HG03521 (cell line): ENCODE data around the gene KRTAP6-3.

Source experiments
- ATAC-seq: cut with Tn5 transposase; IDR thresholded peaks from one replicate; pipeline ENCODE4 v1.9.1; 2021; ENCODE audit warnings: mild to moderate bottlenecking, moderate library complexity; ENCODE audit not compliant: unreplicated experiment

KRTAP6-3 gene, protein sequence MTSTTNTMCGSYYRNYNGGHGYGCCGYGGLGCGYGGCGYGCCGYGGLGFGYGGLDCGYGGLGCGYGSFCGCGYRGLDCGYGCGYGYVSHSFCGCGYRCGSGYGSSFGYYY

DNA sequence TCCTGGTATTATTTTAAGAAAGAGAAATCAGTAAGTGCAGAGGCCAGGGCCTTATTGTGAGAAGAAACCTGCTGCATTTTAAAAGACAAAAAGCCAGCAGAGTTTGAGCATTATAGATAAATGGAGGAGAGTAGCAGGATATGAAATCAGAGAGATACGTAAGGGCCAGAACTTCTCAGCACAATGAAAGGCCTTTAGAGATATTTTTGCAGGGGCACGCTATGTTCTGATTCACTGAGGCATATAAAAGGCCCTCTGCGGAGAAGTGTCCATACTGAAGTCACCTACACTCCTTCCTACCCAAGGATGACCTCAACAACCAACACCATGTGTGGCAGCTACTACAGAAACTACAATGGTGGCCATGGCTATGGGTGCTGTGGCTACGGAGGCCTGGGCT is at the start of gene KRTAP6-3:
Gene KRTAP6-3, plus strand, starts transcription at position 301 of the 400 bp plus-strand sequence. Its CDS starts 6 bp downstream, at position 307.
- ATAC-seq = no peak

DNA sequence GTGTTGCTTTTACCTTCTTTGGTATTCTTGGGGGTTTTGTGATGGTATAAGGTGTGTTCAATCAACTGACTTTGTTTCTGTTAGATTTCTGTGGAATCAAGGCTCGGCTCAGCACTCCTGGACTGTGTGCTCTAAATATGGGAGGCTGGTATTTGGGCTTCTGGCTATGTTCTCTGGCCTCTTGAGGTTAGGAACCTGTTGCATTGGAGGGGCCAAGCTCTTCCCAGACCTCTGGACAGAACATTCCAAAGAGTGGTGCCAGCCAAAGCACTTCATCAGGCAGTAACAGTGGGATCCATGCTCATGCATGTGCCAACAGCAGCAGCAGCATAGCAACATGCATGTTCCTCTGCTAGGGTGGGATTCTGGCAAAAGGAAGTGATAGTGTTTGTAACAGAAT is 39.5 kb upstream of the KRTAP6-3 start:
- no peak for ATAC-seq

DNA sequence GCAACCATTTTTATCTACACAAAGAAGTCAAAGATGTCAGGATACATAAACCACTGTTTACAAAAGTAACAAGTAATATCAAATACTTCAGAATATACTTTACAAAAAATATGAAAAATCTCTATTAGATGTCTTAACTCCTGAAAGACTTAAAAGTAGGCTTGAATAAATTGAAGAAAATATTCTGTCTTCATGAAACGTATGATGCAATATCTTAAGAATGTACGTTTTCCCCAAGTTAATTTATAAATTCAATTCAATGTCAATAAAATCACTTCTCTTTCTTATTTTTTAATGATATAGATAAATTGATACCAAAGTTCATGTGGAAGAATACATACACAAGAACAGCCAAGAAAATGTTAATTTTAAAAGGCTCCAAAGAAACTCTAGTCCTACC is 37.1 kb upstream of the KRTAP6-3 start:
- no peak for ATAC-seq

DNA sequence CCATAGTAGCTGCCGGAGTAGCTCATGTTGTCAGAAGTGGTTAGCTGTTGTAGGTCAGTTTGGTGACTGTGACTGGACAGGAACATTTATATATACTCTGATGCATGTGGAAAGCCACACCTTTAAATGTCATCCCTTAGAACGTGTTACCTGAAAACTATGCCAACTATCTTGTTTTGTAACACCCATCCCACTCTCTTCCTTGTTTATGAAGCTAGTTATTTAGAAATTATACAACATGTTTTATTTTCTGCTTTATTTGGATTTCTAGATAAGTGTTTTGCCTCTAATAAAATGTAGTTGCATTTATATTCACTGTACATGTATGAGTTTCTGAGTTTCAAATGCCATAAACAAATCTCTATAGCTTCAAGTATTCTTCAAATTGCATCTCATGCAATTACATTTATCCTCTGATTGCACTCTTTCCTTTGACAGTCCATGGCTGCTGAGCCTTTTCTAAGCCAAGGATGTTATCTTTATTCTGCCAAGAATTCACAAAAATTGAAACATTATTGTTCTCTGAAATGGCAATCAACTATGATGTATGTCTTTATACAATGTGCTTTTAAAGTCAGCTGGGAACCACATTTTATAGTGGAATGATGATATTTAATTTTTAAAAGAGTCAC is 30.9 kb upstream of the KRTAP6-3 start, which contains the start of gene KRTAP19-7:
Gene KRTAP19-7, minus strand, starts transcription at position 51 of the 632 bp plus-strand sequence. Its CDS starts 25 bp downstream, at position 26.
- ATAC-seq = no peak

DNA sequence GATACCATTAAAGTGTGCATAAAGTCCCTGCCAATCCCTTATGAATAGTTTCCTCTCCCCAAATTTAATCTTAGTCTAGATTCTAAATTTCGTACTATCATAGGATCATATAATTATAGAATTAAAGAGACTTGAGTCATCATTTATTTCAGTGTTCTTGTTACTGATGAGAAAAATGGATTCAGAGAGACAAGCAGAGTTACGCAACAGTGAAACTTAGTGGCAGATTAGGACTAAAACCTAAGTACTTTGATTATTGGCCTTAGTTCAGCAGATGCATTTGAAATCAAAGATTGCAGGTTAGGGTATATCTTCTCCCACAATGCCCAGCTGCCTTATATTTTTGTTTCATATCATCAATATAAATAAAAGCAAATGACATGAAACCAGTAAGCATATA is 30.3 kb upstream of the KRTAP6-3 start:
- ATAC-seq = no peak

DNA sequence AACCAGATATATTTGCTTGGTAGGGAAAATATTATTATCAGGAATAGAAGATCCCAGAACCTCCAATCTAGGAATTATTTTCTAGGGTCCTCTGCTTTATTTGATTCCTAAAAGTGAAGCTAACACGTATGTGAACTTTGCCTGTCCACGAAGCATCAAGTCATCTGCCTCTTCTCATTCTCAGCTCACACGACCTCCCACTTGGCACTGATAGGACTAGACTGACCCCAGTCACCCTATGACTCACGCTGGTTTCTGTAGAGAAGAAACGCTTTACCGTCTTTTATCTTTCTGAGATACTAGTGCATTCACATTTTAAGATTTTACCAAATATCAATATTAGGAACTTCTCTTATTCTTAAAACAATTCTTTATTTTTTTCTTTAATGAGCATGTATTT is 29.2 kb upstream of the KRTAP6-3 start:
- ATAC-seq = no peak

DNA sequence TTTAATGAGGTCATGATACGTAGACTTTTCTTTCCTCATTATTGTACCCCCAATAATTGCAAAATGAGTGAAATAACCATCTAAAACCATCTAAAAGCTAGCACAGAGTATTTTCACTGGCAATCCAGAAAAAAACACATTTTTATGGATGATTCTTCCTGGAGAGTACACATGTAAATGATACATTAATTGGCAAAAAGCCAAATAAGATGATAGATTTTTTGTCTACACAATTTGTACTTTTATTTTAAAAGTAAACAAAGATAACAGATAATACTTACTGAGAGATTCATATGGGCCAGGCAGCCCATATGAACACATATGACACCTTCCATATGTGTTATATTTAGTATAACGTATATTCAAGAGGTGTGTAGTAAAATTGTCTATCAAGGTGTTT is 28.6 kb upstream of the KRTAP6-3 start:
- ATAC-seq = no peak

DNA sequence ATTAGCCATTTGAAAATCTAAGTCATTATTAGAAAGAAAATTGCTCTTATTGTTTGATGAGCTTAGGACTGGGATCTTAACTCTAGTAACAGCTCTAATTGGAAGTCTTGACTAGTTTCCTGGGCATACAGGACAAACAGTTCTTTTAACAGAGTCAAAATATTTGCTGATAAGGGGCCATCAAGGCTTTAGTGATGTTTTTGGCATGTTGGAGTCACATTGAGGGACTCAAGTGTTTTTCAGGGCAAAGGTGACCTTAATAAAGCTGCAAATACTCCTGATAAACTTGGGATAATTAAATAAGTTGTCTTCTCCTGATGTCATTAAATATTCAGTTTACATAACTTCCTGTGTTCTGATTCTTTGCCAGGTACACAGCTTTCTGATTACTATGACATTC is 24.6 kb upstream of the KRTAP6-3 start:
- ATAC-seq = no peak

DNA sequence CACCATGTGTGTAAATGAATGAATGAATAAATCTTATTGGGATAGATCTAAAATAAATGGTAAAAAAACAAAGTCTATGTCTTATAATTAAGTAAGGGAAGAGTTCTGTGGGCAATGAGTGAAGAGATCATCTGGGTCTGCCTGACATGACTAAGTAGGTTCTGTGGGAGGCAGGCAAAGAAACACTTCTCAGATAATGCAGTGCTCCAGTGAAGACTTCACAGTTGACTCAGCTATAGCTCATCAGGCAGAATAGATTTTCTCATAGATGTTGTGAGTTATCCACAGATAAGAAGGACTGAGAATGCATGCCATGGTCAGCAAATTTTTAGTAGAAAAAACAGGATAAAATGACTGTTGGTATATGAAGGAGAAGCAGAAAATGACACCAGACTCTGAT is 14.5 kb upstream of the KRTAP6-3 start:
- ATAC-seq = no peak

DNA sequence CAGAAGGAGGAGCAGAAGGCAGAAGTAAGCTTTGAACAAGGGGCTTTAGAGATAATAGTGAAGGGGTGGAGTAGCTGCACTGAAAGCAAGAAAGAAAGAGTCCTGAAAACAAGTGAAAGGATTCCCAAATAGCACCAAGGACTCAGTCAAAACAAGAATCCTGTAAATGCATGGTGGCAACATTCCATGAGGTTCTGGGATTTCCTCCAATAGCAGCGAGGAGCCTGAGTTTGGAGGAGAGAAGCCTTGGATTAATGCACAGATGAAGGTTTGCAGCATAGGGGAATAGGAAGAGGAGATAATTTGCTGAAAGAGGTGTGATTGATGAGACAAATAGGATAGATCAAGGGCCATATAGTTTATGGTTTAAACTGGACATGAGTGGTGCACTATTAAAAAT is 12.9 kb upstream of the KRTAP6-3 start:
- ATAC-seq = no peak

DNA sequence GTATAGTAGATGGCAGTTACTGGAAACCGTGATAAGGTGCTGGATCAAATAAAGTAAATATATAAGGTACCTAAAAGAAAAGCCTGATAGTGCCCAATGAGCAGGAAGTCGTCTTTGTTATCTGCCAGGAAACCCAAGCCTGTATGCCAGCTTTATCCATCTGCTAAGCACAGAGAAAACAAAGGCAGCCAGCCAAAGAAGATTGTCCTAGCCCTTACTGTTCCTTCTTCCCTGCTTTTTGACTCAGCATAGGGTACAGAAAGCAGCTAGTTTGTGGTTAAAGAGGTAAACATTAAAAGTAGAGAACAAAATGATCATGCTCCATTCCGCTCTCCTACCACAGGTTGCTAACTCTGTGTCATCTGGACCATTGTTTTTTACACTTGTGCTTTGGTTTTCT is 12.1 kb upstream of the KRTAP6-3 start:
- no peak for ATAC-seq

DNA sequence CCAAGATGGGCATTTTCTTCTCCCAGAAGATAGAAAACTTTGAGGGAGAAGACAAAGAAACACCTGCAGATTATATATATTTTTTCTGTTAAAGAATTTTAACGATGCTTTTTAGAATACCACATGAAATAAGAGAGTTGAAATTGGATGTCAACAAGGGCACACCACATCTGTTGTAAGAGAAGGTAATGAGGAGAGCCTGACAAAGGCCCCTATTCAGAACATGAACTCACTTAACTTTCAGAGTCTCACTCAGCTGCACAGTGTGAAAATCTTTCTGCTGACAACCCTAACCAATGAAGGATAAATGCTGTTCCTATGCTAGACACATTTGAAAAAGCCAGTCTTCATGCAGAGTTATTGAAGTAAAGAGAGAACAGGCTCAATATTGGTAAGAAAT is 9.4 kb upstream of the KRTAP6-3 start:
- ATAC-seq = no peak

DNA sequence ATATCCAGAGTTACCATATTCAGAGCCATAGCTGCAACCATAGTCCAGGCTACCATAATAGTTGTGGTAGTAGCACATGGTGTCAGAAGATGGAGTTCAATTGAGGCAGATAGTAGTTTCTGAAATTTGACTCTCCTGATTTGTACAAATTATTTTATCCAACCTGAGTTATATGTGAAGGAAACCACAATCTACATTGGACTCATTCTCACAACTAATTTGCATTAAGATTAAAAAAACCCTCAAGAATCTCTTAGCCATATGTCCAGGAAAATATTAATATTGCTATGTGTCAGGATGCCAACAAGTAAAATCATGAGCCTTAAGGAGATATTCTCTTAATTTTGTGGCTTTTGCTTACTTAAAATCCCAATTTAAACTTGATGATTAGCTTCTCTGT is 1.9 kb upstream of the KRTAP6-3 start, which contains the start of gene KRTAP22-2:
Gene KRTAP22-2, minus strand, starts transcription at position 101 of the 400 bp plus-strand sequence.
- ATAC-seq = no peak

DNA sequence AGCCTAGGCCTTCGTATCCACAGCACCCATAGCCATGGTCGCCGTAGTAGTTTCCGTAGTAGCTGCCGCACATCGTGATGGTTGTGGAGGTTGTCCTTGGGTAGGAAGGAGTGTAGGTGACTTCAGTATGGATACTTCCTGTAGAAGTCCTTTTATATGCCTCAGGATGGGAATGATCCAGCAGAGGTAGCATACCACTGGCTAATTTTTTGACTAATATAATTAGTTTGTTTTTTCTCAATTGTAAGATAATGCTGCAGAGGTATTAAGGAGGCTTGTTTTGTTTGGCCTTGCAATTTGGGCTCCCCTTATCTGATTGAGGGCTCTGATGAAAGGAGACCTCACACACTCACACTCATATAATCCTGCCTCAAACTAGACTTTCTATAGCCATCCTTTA is 6.6 kb downstream of the KRTAP6-3 start, which contains the start of gene KRTAP6-2:
Gene KRTAP6-2, minus strand, starts transcription at position 101 of the 400 bp plus-strand sequence. Its CDS starts 28 bp downstream, at position 73.
- ATAC-seq = no peak

DNA sequence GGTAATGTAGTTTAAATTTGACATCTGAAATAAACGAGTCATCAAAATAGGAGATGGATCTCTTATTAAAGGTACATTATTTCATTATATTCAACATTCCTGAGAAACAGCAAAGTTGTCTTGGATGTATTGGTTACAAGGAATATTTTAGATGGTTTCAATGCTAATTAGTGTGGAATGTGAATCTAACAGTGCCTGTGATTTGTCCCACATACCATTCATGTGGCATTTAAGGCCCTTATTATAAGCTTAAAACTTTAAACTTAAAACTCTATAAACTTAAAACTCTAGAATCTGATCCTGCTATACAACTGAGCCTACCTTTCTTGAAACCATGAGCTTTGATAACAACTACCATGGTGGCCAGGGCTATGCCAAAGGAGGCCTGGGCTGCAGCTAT is 8.5 kb downstream of the KRTAP6-3 start, which contains the start of gene KRTAP22-1:
Gene KRTAP22-1, plus strand, starts transcription at position 301 of the 400 bp plus-strand sequence.
- no peak for ATAC-seq

DNA sequence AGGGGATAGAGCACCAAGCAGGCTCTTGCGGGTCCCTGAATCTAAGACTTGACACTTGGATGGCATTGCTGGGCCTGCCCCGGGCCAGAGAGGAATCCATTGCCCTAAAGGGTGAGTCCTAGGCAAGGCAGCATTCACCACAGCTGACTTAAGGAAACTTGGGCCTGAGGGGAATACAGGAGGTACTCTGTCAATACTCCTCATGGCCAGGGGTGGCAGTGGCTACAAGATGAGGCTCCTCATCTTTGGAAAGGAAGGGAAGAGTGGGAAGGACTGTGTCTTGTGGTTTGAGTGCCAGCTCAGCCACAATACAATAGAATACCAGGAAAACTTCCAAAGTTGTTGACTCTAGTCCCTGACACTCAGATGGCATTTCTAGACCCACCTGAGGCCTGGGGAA is 13.7 kb downstream of the KRTAP6-3 start:
- ATAC-seq = no peak

DNA sequence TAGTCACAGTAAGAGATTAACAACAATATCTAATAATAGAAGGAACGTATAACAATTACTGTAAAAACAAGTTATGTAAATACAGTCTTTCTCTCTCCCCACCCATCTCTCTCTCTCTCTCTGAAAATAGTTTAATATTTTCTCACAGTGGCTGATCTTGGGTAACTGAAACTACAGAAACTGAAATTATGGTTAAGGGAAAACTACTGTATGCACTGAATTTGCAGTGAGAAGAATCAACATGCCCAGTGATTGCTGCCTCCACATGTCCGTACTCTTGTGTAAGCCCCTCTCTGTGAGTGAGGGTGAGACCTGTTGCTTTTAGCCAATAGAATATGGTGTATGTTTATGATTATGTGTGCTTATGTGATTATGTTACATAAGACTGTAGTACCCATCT is 19.9 kb downstream of the KRTAP6-3 start:
- ATAC-seq = no peak

DNA sequence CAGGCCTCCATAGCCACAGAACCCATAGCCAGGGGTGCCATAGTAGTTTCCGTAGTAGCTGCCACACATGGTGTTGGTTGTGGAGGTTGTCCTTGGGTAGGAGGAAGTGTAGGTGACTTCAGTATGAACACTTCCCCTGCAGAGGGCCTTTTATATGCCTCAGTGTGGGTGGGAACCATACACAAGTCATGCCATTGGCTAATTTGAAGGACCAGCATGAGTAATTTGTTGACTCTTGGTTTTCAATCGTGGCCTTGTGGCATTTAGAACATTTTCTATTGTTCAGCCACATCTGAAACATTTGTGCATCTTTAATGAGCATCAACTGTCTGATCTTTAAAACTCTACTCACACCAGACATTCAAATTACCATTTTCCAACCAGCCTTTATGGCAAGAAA is 21.6 kb downstream of the KRTAP6-3 start, which contains the start of gene KRTAP6-1:
Gene KRTAP6-1, minus strand, starts transcription at position 95 of the 400 bp plus-strand sequence. Its CDS starts 26 bp downstream, at position 69.
- ATAC-seq = no peak

DNA sequence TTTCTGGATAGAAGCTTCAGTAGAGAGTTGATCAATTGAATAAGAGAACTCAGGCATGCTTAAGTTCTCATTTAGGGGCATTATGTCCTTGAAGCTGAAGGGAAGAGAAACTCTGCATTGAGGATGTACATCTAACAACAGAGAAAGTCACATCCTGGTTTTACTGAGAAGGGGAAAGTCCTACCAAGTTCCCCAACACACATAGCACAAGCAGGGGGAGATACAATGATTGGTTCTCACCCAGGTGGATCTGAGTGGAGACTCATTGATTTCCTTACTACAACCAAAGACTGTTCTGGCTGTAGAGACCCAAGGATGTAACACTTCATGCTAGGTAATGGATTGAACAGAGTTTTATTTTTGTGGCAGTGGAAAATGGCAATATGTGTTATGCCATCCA is 23.0 kb downstream of the KRTAP6-3 start:
- no peak for ATAC-seq

DNA sequence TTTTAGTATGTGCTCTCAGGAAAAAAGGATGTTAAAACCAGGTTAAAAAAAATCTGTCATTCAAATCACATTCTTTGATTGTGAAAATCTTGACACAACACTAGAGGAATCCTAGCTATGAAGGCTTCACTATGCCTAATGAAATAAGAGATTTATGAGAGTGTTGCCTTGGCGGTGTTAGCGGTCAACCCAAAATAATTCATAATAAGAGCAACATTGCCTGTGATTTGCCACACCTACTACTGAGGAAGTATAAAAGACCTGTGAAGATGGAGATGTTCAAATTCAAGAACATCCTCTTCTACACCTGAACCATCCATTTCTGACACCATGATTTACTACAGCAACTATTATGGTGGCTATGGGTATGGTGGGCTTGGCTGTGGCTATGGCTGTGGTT is 23.9 kb downstream of the KRTAP6-3 start, which contains the start of gene KRTAP20-1:
Gene KRTAP20-1, plus strand, starts transcription at position 301 of the 400 bp plus-strand sequence. Its CDS starts 30 bp downstream, at position 331.
- no peak for ATAC-seq

DNA sequence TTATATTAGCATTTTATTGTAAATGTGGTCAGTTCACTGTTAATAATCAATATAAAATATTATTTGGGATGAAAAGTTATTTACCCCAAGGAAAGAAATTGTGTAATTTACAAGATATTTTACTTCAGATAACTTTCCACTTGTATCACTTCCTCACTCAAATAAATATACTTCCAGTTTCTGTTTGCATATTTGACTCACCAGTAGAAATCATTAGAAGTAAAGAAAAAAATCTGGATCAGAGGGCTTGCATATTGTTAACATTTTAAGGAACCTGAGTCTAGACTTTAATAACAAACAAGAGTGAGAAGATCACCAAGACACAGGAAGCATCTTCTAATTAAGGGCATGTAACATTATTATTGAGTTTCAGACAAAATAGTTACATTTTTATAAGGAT is 27.8 kb downstream of the KRTAP6-3 start:
- no peak for ATAC-seq

DNA sequence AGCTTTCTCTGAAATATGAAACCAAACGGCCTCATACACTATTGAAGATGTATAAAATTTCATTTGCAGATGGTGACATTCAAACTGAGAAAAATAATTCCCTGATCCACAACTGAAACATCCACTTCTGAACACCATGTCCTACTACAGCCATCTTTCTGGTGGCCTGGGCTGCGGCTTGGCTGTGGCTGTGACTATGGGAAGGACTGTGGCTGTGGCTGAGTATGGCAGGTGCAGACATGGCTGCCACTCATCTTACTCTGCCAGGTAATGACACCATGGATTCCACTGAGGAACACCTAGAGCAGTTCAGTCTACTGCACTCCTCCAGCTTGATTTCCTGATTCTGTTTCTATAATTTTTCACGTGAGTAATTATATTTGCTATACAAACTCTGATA is 28.3 kb downstream of the KRTAP6-3 start, which contains the start of gene KRTAP20-4:
Gene KRTAP20-4, plus strand, starts transcription at position 106 of the 400 bp plus-strand sequence.
- ATAC-seq = no peak
